ENCODE data around the gene SLC2A1. TPM values are rescaled to one million over a fixed set of nuclear protein-coding genes. Genes with fewer than 3 reads are reported as not detected.

The SLC2A1 gene
- total and polyA plus RNA-seq, 9 of the 15 experiments (the other 6 are each of a cell fraction or from before 2014, with no cell fraction given): 12.6 to 153 (median 48.0) TPM

DNA sequence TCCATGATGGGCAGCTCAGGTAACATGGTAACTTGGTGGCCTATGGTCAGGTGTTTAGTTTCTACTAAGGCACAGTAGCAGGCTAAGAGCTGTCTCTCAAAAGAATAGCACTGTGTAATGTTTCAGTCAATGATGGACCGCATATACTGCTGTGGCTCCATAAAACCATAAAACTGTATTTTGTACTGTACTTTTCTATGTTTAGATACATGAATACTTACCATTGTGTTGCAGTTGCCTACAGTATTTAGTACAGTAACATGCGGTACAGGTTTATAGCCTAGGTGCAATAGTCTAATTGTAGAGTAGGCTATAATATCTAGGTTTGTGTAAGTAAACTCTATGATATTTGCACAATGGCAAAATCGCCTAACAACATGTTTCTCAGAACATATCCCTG, 50.6 kb downstream of the SLC2A1 start:
- H3K4me3 ChIP-seq: no peak overlapping the region
- H3K9ac ChIP-seq (ENCODE audit: insufficient read depth in 1 of 2, low read depth in 2 of 2, low read length in 2 of 2): no peak overlapping the region
- ChIA-PET CTCF (ENCODE audit: low intra/inter-chr PET ratio) (no interaction called here), POLR2A (interaction anchor here (0.7 kb wide), 1 partner anchor 89 kb away, joined by 3 read pairs; no protein-coding TSS in a partner anchor)
- H3K79me2 ChIP-seq (ENCODE audit: control insufficient read depth, insufficient read depth, low read length): no peaks in the 10 kb centered on the region
- DNase-seq (ENCODE audit: extremely low read depth in 1 of 4, low spot score in 3 of 4): no peak
- no TSS peak for BruUV-seq (replicated peaks)
- no peak overlapping the region for H3K4me2 ChIP-seq (ENCODE audit: insufficient read depth, low read length)
- H3K27me3 ChIP-seq (ENCODE audit: control insufficient read depth in 2 of 2, insufficient read depth in 2 of 2, low read length in 2 of 2): no peaks in the 10 kb centered on the region
- H3K36me3 ChIP-seq (ENCODE audit: control insufficient read depth, insufficient read depth, low read length): no peaks in the 10 kb centered on the region
- H4K20me1 ChIP-seq (replicated peaks; ENCODE audit: control insufficient read depth, insufficient read depth, low read length): no peaks in the 10 kb centered on the region
- 0 out of 2 replicates have a peak, but pooled peaks cover 1% of the 10 kb centered on the region for H3K9me3 ChIP-seq (replicated peaks; ENCODE audit: control insufficient read depth, insufficient read depth, low read depth, low read length)
- TF ChIP-seq ZNF41 (CRISPR knock-in tag; conservative IDR thresholded peaks at IDR 0.05): no peak
- no peak for TF ChIP-seq NFRKB (IDR thresholded peaks at IDR 0.05; ENCODE audit: low read depth)
- TF ChIP-seq, protein P1, sequence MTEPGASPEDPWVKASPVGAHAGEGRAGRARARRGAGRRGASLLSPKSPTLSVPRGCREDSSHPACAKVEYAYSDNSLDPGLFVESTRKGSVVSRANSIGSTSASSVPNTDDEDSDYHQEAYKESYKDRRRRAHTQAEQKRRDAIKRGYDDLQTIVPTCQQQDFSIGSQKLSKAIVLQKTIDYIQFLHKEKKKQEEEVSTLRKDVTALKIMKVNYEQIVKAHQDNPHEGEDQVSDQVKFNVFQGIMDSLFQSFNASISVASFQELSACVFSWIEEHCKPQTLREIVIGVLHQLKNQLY (CRISPR knock-in tag; conservative IDR thresholded peaks at IDR 0.05): no peak
- TF ChIP-seq ETS2 (tag; IDR thresholded peaks at IDR 0.05; ENCODE audit: borderline replicate concordance, poor library complexity, severe bottlenecking): no peak
- TF ChIP-seq HCFC1 (IDR thresholded peaks at IDR 0.05; ENCODE audit: low read depth, low read length): no peak
- TF ChIP-seq, protein P2, sequence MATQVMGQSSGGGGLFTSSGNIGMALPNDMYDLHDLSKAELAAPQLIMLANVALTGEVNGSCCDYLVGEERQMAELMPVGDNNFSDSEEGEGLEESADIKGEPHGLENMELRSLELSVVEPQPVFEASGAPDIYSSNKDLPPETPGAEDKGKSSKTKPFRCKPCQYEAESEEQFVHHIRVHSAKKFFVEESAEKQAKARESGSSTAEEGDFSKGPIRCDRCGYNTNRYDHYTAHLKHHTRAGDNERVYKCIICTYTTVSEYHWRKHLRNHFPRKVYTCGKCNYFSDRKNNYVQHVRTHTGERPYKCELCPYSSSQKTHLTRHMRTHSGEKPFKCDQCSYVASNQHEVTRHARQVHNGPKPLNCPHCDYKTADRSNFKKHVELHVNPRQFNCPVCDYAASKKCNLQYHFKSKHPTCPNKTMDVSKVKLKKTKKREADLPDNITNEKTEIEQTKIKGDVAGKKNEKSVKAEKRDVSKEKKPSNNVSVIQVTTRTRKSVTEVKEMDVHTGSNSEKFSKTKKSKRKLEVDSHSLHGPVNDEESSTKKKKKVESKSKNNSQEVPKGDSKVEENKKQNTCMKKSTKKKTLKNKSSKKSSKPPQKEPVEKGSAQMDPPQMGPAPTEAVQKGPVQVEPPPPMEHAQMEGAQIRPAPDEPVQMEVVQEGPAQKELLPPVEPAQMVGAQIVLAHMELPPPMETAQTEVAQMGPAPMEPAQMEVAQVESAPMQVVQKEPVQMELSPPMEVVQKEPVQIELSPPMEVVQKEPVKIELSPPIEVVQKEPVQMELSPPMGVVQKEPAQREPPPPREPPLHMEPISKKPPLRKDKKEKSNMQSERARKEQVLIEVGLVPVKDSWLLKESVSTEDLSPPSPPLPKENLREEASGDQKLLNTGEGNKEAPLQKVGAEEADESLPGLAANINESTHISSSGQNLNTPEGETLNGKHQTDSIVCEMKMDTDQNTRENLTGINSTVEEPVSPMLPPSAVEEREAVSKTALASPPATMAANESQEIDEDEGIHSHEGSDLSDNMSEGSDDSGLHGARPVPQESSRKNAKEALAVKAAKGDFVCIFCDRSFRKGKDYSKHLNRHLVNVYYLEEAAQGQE (IDR thresholded peaks at IDR 0.05; ENCODE audit: borderline replicate concordance): no peak
- TF ChIP-seq, protein P2 (CRISPR knock-in tag; IDR thresholded peaks at IDR 0.05; ENCODE audit: low read depth): no peak
- TF ChIP-seq, protein P3, sequence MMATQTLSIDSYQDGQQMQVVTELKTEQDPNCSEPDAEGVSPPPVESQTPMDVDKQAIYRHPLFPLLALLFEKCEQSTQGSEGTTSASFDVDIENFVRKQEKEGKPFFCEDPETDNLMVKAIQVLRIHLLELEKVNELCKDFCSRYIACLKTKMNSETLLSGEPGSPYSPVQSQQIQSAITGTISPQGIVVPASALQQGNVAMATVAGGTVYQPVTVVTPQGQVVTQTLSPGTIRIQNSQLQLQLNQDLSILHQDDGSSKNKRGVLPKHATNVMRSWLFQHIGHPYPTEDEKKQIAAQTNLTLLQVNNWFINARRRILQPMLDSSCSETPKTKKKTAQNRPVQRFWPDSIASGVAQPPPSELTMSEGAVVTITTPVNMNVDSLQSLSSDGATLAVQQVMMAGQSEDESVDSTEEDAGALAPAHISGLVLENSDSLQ (IDR thresholded peaks at IDR 0.05): no peak
- no peak for TF ChIP-seq XRCC5 (IDR thresholded peaks at IDR 0.05; ENCODE audit: low read depth, low read length)
- no peaks in the 10 kb centered on the region for H3K4me1 ChIP-seq (replicated peaks in 1 of 2; ENCODE audit: control insufficient read depth in 2 of 2, insufficient read depth in 2 of 2, low read length in 2 of 2)
- intact Hi-C loops (cut with micrococcal nuclease): loop anchor here (10.0 kb wide), 1 partner anchor 333 kb away; no protein-coding TSS in a partner anchor
- H3K9me1 ChIP-seq (ENCODE audit: control insufficient read depth, insufficient read depth, low read length): no peaks in the 10 kb centered on the region
- in situ Hi-C loops (cut with MboI): loop anchor here (10.0 kb wide), 1 partner anchor 507 kb away; no protein-coding TSS in a partner anchor
- no peak for FAIRE-seq
- H2AFZ ChIP-seq (ENCODE audit: low read depth, low read length): no peak overlapping the region
- no peak overlapping the region for H3K27ac ChIP-seq (ENCODE audit: extremely low read depth, low read depth, low read length)
- 48% methylated on average over 3 of the region's 3 CpGs for WGBS (ENCODE audit: insufficient coverage, low coverage, missing lambda C conversion rate)
- ATAC-seq: no peak
